T-helper 2 cell (primary cell): ENCODE results near the gene TIMM13.

Source experiments
- DNase-seq, 5 experiments: peaks; one replicate each; pipeline versions ENCODE4 v3.0.0 to v3.0.0-alpha.2; 2012 to 2022

TIMM13 gene

DNA sequence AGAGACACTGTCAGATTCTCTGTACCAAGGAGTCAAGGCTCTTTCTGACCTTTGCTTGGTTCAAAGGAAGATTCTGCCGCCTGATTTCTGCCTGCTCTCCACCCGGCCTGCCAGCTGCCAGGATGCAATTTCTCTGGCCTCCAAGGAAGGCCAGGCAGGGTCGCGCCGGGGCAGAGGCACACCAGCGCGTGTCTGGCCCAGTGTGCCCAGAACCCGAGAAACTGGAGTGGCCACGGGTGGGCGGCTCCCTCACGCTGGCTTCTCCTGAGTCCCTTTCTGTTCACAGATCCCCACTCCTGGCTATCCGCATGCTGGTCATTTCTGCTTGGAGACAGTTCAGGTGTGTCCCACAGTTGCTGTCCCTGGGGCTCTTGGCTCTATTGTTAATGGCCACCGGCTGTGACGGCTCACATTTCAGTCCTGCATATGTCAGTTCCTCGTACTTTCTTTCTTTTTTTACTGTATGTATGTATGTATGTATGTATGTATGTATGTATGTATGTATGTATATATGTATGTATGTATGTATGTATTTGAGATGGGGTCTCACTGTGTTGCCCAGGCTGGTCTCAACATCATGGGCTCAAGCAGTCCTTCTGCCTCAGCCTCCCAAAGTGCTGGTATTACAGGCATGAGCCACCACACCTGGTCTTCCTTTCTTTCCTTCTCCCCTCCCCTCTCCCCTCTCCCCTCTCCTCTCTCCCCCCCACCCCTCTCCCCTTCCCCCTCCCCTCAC, 50.4 kb downstream of the TIMM13 start:
- DNase-seq: no peak
